ENCODE results near the gene PSMD14. TPM values are rescaled to one million over a fixed set of nuclear protein-coding genes. Genes with fewer than 3 reads are reported as not detected.

The PSMD14 gene
- total and polyA plus RNA-seq, 2 of the 13 experiments (the other 11 are each of a cell fraction or from before 2014, with no cell fraction given), result 60.6 to 149 TPM

GRCh38 chr2:161308178-161308955, at the start of gene PSMD14 (continued):
- TF ChIP-seq BCLAF1 (IDR thresholded peaks at IDR 0.05) (no peak), MAZ (IDR thresholded peaks at IDR 0.05; ENCODE audit: borderline replicate concordance, low read depth, low read length) (no peak), MAZ (CRISPR knock-in tag; IDR thresholded peaks at IDR 0.05; ENCODE audit: low read depth) (peak; percentile 81), MAFK (conservative IDR thresholded peaks at IDR 0.05 in 1 of 2, IDR thresholded peaks at IDR 0.05 in 1 of 2; ENCODE audit: low read length in 2 of 2) (peak in 1 of 2 experiments; percentile 35; a peak in 2 of 4 replicates), CBX1 (IDR thresholded peaks at IDR 0.05; ENCODE audit: low read depth) (peak; percentile 74), ZNF329 (CRISPR knock-in tag; IDR thresholded peaks at IDR 0.05; ENCODE audit: low read depth) (peak; percentile 56; the same call in 1 of the 2 replicates), THAP9 (CRISPR knock-in tag; IDR thresholded peaks at IDR 0.05; ENCODE audit: borderline replicate concordance) (peak; percentile 94), SSRP1 (CRISPR knock-in tag; IDR thresholded peaks at IDR 0.05) (no peak), GMEB2 (CRISPR knock-in tag; IDR thresholded peaks at IDR 0.05; ENCODE audit: low read depth) (0 out of 2 replicates have a peak, but pooled peaks have one; percentile 40), ZNF83 (CRISPR knock-in tag; IDR thresholded peaks at IDR 0.05; ENCODE audit: borderline replicate concordance) (peak; percentile 84; the same call in 1 of the 2 replicates), ZBED4 (CRISPR knock-in tag; IDR thresholded peaks at IDR 0.05; ENCODE audit: borderline replicate concordance) (peak; percentile 71; the same call in 1 of the 2 replicates), ZNF10 (CRISPR knock-in tag; IDR thresholded peaks at IDR 0.05; ENCODE audit: borderline replicate concordance, low read depth) (no peak), TMF1 (CRISPR knock-in tag; IDR thresholded peaks at IDR 0.05; ENCODE audit: low read depth) (peak; percentile 95), ZNF552 (CRISPR knock-in tag; IDR thresholded peaks at IDR 0.05; ENCODE audit: borderline replicate concordance) (peak; percentile 96), ZNF740 (CRISPR knock-in tag; IDR thresholded peaks at IDR 0.05) (no peak), ZNF703 (CRISPR knock-in tag; IDR thresholded peaks at IDR 0.05; ENCODE audit: borderline replicate concordance) (peak; percentile 85; the same call in 1 of the 2 replicates)

Measured in HepG2 (cell line).